ENCODE data around the gene TBCA.
"Not testable (repeated sequence)": the region's sequence is repeated elsewhere in the genome, so short reads cannot be mapped to it uniquely, and the experiment has no call there.

The TBCA gene

DNA sequence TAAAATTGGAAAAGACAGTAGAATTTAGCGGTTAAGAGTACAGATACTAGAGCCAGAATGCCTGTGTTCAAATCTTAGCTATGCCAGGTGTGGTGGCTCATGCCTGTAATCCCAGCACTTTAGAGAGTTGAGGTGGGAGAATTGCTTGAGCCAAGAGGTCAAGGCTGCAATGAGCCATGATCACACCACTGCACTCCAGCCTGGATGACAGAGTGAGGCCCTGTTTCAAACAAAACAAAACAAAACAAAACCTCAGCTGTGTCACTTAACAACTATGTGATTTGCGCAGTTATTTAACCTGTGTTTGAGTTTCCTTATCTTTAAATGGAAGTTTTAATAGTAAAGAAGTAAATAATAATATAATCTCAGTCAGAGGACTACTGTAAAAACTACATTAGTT lies 68.3 kb downstream of the TBCA start:
- DNase-seq = no peak

DNA sequence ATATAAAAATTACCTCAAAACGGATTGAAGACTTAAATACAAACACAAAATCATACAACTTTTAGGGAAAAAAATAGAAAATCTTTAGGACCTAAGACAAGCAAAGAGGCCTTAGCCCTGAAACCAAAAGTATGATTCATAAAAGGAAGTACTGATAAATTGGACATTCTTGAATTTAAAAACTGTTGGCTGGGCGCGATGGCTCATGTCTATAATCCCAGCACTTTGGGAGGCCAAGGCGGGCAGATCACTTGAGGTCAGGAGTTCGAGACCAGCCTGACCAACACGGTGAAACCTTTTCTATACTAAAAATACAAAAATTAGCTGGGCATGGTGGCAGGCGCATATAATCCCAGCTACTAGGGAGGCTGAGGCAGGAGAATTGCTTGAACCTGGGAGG lies 76.6 kb downstream of the TBCA start:
- DNase-seq = not testable (repeated sequence)

DNA sequence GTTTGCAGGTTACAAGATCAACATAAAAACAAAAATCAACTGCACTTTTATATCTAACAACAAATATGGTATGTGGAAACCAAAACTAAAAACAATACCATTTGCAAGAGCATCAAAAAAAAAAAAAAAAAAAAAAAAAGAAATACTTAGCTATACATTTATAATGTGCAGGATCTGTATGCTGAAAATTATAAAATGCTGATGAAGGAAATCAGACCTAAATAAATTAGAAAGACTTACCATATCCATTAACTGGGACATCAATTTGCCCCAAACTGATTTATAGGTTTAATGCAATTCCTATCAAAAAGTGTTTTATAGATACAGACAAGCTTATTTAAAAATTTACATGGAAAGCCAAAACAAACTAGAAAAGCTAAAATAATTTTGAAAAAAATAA lies 77.2 kb downstream of the TBCA start:
- DNase-seq = no peak

DNA sequence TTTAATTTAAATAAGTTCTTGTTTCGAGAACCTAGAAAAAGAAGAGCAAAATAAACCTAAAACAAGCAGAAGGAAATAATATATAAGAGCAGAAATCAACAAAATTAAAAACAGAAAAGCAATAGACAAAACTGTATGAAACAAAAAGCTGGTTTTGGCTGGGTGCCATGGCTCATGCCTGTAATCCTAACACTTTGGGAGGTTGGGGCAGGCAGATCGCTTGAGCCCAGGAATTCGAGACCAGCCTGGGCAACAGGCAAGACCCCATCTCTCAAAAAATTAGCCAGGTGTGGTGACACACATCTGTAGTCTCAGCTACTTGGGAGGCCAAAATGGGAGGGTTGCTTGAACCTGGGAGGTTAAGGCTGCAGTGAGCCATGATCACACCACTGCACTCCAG lies 78.4 kb downstream of the TBCA start:
- no peak for DNase-seq

DNA sequence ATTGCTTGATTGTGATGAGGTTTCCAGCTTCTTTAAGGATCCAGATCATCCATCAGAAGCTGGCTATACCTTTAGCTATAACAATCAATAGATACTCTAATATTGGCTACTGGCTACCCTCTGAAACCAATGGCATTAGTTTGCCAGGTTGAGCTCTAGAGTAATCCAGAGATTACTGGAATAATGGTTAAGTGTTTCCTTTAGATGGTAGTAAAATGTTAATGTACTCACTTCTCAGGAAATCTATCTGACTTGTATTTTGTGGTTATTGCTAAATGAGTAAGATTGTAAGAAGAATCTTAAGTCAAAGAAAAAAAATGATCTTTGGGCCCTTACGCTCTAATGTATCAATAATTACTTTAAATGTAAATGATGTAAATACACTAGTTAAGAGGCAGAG lies 80.0 kb downstream of the TBCA start:
- DNase-seq = no peak

DNA sequence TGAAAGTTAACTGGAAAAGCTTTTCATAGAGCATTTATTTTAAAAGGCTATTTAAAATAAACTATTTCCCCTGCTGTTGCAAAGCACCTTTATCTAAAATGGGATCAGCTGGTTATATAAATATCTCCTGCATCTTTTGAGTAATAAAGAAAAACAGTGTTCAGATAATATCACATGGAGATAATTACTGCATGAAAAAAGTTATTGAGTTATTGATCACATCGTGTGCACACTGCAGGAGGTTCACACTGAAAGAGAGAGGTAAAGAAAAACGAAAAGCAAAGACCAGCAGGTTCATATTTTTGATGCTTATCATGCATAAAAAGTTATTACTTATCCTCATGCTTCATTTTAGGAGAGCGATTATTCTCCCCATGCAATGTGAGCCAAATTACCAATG lies 82.2 kb downstream of the TBCA start:
- DNase-seq = no peak

DNA sequence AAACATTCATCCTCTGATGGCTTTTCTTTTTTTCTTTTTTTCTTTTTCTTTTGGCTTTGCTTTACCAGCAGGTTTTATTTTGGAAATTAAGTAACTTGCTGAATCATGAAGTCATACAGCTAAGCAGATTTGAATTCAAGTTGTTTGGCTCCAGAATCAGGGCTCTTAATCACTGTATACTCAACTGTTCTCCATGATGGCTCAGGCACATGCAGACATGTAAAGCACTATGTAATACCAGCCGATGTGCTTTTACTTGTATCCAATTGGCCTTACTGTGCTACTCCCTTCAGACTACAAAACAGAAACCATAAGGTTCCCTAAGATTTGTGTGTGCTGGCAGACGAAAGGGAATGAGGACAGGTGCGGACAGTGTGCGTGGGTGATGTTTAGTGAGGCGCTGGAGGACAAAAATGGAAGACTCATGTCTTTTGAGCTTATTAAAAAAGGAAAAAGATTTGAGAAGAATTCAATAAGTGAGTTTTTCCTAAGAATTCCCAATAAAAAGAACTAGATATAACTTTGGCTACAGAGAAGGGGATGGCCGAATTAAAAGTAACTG lies 92.9 kb downstream of the TBCA start:
- no peak for DNase-seq

DNA sequence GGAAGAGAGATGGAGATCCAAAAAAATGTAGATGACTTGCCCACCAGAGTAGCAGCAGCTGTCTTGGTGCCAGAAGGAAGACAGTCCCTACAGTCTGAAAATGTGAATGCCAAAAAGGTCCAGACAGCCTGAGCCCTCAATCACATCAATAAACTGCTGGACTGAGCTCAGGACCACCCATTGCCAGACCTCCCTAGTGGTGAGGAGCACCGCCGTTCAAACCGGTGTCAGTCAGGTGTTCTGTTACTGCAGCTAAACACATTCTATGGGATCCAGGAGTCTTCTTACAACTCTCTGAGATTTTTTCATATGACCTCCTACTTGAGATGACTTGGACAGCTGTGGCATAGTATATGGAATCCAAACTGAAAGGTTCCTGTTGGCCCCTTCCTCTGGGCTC lies 105.6 kb downstream of the TBCA start:
- no peak for DNase-seq

DNA sequence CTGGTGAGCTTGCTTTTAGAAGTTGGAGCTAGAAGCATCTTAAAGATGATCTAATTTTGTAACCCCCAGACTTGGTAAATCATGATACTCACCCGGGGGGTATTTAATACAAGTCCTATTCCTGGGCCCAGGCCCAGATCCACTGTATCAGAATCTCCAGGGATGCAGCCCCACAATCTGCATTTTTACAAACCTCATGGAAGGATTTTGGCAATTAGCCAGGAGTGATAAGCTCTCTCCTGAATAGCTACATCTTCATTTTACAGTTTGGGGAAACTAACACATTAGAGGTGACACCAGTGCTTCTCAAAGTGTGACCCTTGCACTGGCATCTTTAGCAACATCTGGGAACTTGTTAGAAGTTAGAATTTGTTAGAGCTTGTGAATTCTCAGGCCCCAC lies 106.5 kb downstream of the TBCA start:
- no peak for DNase-seq

DNA sequence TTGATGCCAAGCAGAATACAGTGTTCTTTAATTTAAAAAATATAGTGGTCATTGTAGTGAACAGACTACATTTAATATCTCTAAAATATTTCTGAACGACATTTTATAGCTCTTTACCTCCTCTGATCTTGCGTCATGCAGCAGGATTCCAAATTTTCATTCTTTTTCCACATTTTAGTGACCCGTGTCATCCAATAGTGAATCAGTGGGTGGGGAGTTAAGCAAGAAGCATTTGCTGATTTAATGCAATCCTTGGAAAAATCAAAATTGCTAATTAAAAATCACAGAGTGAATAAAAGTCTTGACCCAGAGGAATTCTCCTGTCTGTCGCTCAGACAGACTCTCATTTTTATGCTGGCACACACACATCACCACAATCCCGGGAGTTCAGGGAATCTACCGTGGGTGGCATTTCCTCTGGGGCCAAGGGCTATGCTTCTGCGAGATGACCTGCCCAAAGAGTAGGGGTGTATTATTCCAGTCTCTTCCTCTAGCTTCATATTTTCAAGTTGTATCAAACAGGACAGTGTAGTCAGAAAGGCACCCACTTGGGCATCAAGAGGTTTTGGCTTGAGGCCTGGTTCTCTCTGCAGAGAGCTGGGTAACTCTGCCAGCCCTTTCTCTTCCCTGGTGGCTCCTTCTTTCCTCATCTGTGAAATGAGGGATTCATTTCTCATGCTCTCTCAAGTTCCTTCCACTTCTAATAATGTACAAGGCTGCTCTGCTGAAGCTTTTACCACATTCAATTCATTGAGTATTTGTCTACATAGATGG lies 112.9 kb downstream of the TBCA start:
- DNase-seq = no peak

DNA sequence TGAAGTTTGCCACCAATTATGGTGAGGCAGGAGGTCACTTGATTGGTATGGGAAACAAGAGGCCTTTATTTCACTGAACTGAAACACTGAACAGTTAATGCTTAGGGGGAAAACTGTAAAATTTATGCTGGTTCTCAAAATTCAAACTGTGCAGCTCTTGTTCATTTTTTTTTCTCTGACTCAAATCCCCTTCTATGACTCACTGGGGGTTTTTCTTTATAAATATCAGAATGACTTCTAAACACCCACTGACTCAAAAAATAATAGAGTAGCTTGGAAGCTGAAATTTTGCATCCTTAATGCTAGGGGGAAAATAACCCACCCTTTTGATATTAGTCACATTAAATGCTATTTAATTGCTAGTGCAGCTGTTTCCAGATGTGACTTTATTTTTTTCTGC lies 113.5 kb downstream of the TBCA start:
- no peak for DNase-seq

DNA sequence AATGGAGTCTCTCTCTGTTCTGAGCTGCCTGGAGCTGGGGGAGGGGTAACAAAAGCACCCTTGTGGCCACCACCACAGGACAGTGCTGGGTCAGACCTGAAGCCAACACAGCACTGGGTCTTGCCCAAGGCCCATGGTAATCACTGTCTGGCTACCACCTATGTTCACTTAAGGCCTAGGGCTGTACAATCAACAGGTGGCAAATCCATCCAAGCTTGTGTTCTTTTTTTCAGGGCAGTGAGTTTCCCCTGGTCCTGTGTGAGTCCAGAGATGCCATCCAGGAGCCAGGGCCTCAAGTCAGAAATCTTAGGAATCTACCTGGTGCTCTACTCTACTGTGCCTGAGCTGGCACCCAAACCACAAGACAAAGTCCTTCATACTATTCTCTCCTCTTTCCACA lies 117.5 kb downstream of the TBCA start:
- DNase-seq = no peak

DNA sequence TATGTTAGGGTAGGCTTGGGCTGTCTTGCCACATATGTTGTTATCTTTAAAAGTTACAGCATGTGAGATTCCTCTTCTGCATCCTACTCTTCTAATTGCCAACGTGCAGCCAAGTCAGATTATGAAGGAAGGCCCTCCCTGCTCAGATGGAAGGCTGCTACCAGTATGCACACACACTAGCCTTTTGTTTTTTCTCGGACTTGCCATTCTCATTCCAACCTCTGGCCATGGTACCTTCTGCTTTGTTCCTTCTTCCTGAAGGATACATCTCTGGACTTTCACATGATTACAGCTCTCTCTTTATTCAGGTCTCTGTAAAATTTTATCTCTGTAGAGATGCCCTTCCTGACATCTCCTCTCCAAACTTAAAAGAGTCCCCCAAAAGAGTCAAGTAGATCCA lies 124.8 kb downstream of the TBCA start:
- no peak for DNase-seq

DNA sequence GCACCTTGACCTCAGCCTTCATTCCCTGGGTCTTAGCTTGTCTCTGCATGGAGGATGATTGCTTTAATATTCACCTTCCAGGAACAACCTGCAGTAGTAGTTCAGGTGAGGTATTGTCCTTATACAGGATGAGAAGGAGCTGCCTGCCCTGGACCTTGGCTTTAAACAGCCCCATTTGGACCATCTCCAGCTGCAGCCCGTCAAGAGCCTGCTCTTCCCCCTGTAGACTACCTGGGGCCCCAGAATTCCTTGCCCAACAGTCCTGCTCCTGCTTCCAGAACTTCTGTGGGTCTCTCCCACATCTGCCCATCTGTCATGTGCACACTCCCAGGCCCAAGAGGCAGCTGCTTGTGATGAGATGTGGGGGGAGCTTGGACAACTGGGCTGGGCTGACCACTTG lies 125.5 kb downstream of the TBCA start:
- DNase-seq = no peak

DNA sequence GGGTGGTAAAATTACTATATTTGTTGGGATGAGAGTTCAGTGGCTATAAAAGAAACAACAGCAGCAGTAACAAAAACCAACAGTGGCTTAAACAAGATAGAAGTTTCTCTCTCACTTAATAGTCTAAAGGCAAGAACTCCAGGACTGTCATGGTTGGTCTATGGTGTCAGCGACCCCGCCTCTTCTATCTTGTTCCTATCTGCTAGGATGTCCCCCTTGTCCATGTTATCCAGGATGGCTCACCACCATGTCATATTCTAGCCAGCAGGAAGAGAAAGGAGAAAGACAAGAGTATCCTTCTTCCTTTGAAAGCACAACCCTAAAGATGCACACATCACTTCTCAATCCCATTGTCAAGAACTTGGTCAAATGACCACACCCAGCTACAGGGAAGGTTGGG lies 126.4 kb downstream of the TBCA start:
- DNase-seq = no peak

DNA sequence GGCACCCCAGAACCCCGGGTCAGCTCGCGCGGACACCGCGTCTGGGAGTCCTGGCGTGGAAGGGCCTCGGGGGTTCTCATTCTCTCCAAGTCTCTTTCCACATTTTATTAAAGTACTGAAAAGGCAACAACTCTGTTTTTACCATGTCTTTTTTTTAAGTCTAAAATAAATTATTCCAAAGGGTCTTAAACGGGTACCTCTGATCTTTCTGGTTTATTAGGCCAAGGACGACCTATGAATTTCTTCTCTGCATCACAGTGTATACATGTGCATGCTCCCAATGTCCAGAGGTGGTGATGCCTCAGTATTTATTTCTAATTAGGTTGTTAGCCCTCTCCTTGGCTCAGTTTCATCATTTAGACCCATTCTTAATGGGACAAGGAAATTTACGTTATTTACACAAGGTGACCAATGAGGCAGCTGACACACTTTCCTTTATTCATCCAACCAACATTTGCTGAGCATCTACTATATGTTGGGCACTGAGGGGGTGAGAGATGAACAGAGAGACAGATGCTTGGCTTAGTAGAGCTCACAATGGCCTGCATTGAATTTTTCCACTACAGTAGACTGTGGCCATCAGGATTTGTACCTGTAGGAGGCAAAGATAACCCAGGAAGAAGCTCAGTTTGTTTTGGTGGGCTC lies 130.0 kb downstream of the TBCA start:
- DNase-seq = no peak

DNA sequence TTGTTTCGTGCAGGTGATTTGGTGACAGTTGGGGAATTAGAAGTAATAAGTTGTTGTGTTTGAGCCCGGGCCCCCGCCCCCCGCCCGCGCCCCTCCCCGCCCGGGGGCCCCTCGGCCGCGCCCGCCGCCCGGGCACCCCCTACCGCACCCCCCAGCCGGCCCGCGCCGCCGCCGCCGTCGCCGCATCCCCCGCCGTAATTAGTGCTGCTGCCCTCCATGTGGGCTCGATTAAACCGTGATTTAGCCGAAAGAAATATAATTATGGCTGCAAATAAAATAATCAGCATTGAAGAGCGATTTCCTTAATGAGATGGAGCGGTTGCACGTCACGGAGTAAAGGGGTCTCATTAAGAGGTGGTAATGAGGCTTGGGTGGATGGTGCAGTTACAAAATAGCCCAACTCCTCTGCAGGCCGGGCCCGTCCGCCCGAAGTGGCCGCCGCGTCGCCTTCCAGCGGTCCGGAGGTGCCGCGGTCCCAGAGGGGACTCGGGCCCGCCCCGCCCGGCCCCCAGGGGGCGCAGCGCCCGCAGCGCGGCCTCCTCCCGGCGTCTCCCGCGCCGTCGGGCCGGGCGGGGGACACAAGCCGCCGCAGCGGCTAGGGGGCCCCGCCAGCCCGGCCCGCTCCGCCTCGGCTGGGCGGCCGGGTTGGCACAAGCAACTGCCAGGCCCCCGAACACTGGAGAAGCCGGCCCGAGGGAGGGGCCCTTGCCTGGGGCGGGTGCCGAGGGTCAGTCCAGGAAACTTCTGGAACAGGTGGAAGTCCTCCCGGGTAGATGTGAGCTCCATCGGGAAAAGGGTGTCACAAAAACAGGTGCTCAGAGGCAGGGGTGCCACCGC lies 130.8 kb downstream of the TBCA start:
- DNase-seq = peak; percentile 64

DNA sequence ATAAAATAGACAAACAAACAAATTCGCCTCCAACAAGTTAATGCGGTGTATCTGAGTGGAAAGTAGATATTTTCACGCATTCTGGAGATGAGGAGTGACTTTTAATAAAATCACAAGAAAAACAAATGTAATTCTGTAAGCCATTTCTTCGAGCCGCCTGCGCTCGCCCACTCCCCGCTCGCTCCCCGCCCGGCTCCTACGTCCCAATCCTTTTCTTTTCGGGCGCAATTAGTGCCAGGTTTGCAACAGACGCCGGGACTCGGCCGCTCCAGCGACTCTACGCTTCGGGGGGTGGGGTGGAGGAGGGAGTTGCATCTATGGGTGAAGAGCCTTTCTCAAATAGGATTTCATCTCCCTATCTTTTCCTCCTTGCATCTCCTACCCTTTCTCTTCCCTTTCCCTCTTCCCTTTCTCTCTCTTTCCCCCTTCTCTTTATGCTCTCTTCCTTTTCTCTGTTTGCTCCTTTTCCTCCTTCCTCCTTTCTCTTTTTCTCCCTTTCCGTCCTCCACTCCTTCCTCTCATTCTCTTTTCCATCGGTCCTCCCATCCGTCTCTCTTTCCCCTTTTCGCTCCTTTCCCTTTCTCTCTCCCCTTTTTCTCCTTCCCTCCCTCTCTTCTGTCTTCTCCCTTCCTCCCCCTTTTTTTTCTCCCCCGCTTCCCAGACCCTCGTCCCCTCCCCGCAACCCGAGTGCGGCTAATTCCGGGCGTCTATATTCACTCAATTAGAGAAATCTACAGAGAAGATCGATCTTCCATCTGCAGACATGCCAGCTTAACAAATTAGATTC lies 131.6 kb downstream of the TBCA start:
- DNase-seq = no peak

DNA sequence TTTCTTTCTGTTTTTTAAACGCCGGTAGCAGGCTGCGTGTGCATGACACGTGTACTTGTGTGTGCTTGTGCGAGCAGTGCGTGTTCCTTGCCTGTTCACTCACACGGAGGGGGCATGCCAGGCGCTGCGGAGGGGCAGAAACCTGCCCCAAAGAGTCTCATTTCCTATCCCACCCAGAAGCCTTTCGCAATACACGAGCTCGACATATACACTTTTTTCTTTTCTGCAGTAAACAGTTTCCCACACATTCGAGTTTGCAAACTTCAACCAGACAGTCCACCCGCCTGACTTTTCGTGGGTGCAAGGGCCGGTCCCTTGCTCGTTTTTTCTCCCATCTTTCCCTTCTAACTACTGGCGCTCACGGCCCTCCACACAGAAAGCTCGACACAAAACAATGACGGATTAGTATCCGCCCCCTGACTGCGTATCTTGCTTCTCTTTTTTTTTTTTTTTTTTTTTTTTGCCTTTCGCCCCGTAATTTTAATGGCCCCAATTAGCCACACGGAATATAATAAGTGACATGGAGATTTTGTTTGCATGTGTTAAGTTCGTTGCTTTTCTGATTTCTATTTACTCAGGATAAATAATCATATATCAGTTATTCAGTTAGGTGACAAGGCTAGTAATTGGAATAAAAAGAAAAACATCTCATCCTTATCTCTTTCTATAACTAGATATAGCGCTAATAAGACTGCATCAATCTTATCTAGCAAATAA lies 132.3 kb downstream of the TBCA start:
- DNase-seq = no peak

DNA sequence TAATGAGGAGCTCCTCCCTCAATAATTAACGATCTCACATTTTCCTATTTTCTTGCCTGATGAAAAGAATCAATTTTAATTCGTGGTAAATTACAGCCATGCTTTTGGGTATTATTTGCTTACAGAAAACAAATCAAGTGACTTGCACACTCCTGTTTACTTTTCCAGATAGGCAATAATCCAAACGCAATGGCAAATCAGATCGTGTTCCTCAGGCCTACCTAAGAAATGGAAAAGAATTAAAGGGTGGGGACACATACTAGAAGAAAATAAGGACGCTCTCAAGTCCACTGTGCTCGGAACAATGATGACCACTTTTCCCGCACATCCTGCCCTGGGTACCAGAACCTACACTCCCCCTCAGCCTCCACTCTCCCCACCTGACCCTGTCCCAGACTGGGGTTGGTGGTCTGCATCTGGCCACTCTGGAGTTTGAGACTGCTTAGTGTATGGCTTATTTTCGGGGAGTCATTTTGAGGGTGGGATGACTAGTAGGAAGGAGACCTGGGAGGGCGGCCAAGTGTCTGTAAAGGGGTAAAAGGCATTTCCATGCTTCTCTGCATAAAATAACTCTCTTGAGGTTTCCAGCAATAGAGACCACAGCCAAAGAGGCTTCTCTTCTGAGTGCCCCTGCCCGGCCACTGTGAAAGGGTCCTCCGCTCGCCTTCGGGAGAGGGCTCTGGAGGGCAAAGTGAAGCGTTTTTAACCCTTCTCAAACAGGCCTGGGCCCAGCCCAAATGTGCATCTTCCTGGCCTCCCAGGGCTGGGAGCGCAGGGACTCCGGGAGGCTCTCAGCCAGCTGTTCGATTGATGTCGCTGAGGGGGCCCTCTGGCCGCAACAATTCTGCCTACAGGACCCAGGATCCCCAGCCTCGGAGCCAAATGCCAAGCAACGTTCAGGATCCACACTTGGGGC lies 133.1 kb downstream of the TBCA start:
- DNase-seq = no peak
